Prostate gland (tissue), 2 donors: ENCODE results near the gene CDCA3.

Experiments
- POLR2A ChIP-seq: fragments of 450-650 bp; IDR thresholded peaks from one replicate; pipeline ENCODE4 v1.6.1; 2016; ENCODE audit warnings: antibody characterized with exemption, mild to moderate bottlenecking
- POLR2AphosphoS5 ChIP-seq: sonication (generic); formaldehyde crosslinking; IDR thresholded peaks from one replicate; pipeline ENCODE4 v1.6.1; 2017; ENCODE audit warnings: antibody characterized with exemption
- TF ChIP-seq, protein P1 (sequence below), 4 experiments: fragments of 200-600 bp in 2 of 4; fragments of 450-650 bp in 2 of 4; sonication (generic) in 2 of 4; IDR thresholded peaks; 1 replicate in 3 of 4; 2 replicates in 1 of 4; pipeline ENCODE4 v1.5.1; 2016 to 2019; ENCODE audit warnings: antibody characterized with exemption in 4 of 4, mild to moderate bottlenecking in 2 of 4, moderate library complexity in 2 of 4

DNA sequence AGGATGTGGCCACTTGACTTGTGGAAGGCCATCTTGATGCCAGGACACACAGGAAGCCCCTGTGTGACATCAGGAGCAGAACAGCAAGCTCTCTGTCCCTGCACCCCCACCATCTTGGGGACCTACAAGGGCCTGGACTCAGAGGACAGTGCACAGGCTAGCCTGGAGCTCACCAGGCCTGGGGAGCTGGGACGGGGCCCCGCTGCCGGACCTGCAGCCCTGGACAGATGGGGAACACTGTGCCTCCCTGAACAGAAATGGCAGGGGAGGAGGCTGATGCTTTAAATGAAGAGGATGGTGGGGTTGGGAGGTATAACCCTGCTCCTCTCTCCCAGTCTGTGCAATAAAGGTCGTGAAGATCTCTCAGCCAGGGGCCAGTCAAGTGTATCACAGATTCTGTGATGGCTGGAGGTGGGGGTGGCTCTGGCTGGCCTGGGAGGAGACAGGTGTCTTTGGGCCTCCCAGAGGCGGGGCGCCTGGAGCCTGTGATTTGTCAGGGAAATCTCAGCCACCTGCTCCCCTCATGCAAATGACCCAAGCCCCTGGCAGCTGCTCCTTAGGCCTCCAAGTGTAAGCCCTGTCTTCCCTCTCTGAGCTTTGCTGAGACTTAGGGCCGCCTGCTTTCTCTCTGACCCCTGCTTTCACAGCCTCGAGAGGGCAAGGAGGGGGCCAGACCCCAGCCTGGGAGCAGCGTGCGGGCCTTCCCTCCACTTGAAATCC is 11.4 kb downstream of the CDCA3 start:
- TF ChIP-seq, protein P1, sequence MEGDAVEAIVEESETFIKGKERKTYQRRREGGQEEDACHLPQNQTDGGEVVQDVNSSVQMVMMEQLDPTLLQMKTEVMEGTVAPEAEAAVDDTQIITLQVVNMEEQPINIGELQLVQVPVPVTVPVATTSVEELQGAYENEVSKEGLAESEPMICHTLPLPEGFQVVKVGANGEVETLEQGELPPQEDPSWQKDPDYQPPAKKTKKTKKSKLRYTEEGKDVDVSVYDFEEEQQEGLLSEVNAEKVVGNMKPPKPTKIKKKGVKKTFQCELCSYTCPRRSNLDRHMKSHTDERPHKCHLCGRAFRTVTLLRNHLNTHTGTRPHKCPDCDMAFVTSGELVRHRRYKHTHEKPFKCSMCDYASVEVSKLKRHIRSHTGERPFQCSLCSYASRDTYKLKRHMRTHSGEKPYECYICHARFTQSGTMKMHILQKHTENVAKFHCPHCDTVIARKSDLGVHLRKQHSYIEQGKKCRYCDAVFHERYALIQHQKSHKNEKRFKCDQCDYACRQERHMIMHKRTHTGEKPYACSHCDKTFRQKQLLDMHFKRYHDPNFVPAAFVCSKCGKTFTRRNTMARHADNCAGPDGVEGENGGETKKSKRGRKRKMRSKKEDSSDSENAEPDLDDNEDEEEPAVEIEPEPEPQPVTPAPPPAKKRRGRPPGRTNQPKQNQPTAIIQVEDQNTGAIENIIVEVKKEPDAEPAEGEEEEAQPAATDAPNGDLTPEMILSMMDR (IDR thresholded peaks at IDR 0.05): no peak
- TF ChIP-seq POLR2A (no peak), POLR2AphosphoS5 (no peak)
